Dermis blood vessel endothelial cell (primary cell): ENCODE results near the gene CPT1C. TPM values are rescaled to one million over a fixed set of nuclear protein-coding genes. Genes with fewer than 3 reads are reported as not detected.
"Not testable (repeated sequence)": the region's sequence is repeated elsewhere in the genome, so short reads cannot be mapped to it uniquely, and the experiment has no call there.

Experiments
- DNase-seq: peaks from one replicate; pipeline ENCODE4 v3.0.0; 2010
- total RNA-seq: library from RNA; depleted of rRNA; stranded (reverse); fragments of >200 nt; gene quantifications from 2 replicates; pipeline ENCODE4 v1.2.3, GENCODE V29; 2014

CPT1C gene
- total RNA-seq, 1 donor from 2014 or later, result 19.1 TPM

DNA sequence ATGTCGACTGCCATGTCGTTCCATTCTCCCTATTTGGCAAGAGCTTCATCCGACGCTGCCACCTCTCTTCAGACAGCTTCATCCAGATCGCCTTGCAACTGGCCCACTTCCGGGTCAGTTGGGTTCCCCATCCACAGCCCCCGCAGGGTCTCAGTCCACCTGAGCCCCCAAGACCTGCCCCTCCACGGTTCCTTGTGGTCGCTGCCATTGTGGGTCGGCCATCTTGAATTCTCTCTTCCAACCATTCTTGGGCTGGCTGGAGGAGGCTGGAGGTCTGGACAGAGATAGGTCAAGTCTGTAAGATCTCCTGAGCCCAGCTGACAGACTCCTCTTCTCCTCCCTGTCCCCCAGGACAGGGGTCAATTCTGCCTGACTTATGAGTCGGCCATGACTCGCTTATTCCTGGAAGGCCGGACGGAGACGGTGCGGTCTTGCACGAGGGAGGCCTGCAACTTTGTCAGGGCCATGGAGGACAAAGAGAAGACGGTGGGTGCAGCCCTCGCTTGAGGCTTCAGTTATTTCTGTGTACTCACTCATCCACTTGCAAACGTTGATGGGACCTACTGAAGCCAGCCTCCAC is 19.5 kb downstream of the CPT1C start:
- no peak for DNase-seq

DNA sequence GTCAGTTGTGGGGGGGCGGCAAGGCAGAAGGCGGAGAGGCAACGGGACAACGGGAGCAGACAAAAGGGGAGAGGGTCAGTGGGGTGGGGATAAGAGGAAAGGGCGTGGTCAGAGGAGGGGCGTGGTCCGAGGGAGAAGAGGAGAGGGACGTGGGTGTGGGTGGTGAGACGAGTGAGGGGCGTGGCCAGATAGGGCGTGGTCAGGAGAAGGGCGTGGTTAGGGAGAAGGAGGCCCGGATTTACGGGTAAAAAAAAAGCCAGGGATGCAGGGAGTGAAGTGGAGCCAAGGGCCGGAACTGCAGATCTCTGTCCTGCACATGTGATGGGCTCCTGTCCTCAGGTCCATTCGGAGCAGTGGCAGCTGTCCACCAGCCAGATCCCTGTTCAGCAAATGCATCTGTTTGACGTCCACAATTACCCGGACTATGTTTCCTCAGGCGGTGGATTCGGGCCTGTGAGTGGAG is 21.5 kb downstream of the CPT1C start:
- DNase-seq, result peak; percentile 11

DNA sequence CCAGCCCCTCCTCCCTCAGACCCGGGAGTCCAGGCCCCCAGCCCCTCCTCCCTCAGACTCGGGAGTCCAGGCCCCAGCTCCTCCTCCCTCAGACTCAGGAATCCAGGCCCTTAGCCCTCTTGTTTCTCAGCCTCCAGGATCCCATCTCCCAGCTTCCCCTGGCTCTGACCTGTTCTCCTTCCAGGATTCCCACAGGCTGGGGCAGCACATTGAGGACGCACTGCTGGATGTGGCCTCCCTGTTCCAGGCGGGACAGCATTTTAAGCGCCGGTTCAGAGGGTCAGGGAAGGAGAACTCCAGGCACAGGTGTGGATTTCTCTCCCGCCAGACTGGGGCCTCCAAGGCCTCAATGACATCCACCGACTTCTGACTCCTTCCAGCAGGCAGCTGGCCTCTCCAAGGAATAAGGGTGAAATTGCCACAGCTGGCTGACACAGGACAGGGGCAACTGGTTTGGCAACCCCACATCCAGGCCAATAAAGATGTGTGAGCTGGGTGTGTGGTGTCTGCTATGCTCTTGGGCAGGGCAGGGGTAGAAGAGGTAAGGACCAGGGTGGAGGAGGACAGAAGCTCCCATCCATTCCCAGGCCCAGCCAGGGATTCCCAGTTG is 22.4 kb downstream of the CPT1C start:
- no peak for DNase-seq

DNA sequence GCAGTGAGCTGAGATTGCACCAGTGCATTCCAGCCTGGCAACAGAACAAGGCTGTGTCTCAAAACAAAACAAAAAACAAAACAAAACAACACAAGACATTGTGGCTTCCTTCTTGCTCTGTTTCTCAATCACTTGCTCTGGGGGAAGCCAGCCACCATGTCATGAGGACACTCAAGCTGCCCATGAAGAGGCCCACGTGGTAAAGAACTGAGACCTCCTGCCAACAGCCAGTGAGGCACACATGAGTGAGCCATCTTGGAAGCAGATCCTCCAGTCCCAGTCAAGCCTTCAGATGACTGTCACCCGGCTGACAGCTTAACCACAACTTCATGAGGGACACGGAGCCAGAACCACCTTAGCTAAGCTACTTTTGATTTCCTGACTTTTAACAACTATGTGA is 25.2 kb downstream of the CPT1C start:
- no peak for DNase-seq

DNA sequence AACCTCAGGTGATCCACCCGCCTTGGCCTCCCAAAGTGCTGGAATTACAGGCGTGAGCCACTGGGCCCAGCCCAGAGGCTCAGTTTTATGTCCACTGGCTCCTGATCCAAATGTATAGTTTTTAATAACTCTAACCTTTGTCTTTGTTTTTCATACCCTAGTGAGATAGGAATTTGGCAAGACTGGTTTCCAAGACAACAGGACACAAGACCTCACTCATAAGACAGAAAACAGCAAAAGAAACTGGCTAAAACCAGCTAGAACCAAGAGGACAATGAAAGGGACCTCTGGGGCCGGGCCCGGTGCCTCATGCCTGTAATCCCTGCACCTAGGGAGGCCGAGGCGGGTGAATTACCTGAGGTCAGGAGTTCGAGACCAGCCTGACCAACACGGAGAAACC is 27.6 kb downstream of the CPT1C start:
- peak; percentile 19 for DNase-seq

DNA sequence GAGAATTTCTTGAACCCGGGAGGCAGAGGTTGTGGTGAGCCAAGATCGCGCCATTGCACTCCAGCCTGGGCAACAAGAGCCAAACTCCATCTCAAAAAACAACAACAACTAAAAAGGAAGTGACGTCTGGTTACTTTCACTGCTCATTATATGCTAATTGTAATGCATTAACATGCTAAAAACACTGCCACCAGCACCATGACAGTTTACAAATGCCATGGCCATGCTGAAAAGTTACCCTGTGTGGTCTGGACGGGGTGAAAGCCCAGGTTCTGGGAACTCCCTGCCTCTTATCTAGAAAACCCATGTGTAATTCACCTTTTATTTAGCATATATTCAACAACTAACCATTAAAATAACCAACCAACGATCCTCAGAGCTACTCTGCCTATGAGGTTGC is 28.1 kb downstream of the CPT1C start:
- no peak for DNase-seq

DNA sequence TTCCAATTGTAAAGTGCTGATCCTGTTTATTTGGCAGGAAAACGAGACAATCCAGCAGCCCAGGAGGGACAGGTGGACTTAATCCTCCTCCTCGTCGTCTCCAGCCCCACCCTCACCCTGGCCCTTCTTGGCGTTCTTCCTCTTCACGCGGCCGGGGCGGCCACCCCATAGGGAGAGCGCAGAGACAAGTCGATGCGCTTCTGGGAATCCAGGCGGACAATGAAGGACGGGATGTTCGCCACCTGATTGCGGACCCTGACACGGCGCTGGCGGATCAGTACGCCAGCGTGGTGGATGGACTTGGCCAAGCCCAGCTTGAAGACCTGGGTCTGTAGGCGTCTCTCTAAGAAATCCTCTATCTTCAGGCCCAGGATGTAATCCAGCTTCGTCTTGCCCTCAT is 28.5 kb downstream of the CPT1C start:
- DNase-seq, result not testable (repeated sequence)

DNA sequence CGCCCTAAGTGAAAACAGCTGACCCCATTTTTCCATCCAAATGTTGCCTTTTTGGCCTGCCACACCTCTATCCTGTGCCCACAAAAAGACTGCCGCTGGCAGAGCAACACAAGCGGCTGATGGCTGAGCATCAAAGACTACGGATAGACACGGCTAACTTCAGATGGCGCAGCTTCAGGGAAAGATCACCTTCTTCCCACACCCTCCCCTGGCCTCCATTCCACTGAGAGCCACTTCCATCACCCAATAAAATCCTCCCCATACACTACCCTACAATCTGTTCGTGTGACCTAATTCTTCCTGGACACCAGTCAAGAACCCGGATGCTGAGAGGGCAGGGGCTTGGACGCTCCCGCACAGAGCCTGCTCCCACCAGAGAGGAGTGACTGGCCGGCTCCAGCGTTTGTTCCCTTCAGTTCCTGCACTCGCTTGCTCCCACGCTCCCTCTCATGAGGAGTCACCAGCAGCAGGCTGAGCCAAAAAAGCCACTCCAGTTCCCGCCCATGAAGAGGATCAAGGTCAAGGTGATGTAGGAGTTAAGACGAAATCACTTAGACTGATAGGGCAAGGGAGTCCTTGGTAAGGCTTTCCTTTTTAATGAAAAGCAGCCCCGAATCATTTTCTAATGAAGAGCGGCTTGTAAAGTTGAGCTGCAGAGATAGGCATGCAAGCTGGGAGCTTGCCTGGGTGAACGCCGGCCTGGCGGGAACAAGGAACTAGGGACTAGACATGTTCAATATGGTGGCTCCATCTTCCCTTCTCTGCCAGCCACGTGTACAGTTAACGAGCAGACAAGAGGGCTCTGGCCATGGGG is 36.5 kb downstream of the CPT1C start:
- DNase-seq, result no peak

DNA sequence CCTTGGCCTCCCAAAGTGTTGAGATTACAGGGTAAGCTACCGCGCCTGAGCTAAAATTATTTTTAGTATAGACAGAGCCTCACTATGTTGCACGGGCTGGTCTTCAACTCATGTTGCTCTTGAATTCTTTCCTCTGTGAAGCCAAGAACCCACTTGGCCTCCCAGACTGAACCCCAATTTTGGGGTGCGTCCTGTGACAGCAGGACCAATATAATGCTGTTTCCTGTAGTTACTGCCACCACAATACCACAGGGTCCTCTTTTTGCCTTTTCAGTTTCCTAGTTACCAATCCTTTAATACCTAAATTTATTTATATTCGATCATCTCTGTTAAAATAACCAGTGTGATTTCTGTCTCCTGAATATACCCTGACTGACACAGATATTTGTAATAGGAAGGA is 39.2 kb downstream of the CPT1C start:
- no peak for DNase-seq

DNA sequence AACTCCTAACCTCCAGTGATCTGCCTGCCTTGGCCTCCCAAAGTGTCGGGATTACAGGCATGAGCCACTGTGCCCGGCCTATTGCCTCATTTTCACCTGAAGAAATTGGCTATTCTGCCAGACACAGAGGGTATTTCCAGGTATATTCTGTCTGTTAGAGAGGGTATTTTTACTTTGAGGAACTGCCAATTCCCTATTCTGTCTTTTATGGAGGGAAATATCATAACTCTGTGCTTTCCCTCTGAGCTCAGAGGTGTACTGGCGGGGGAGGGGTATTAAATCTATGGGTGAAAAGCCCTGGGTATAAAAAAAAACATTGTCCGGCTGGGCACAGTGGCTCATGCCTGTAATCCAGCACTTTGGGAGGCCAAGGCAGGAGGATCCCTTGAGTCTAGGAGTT is 47.4 kb downstream of the CPT1C start:
- DNase-seq, result no peak

DNA sequence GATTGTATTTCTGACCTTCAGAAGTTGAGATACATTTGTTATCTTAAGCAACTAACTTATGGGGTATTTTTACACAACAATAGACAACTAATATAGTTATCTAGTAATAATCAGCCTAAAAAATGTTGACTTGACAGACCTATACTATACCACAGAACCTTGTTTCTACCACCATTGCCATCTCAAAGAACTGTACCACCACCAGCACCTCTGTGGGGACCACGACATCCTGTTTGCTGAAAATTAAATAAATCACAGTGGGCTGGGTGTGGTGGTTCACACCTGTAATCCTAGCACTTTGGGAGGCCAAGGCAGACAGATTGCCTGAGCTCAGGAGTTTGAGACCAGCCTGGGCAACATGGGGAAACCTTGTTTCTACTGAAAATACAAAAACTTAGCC is 48.2 kb downstream of the CPT1C start:
- DNase-seq, result no peak

DNA sequence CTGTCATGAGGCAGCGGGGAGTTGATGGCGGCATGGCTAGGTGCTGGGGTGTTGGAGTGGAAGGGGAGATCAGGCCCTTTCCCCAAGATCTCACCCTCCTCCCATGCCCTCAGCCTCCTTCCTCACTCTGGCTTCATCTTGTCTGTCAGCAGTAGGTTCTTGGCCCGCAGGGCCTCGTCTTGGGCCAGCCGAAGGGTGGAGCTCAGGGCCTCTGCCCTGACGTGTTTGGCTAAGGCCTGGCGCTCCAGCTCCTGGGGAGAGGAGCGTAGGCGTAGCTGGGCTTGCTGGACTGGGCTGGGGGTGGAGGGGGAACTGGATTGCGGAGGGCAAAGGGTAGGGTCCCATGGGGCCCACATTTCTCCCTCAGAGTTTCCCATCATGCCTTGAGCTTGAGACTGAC is 49.0 kb downstream of the CPT1C start:
- no peak for DNase-seq

DNA sequence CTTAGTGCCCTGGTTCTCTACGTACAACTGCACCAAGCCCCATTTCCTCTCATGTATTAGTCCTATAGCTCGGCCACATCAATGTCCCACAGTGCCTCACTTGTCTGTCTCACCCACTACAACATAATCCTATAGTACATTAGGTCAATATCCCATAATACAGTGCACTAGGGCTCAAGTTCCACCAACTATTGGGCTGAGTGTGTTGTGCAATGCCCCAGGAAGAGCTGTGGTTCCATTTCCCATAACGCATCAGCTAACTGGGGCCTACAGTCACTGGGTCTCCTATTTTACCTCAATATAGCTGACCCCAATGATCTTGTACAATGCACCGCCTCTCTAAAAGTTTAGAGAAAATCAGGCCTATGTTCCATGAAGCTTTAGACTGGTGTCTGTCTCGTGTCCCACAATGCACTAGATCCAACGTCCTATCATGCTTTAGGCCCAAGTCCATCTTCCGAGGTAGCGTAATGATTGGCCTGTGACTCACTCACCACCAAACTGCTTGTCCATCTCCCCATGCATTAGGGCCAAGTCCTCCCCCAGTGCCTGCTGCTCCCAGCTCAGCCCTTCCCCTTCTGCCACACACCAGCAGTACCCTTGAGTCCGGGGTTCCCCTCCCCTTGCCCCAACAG is 50.4 kb downstream of the CPT1C start:
- DNase-seq, result no peak

DNA sequence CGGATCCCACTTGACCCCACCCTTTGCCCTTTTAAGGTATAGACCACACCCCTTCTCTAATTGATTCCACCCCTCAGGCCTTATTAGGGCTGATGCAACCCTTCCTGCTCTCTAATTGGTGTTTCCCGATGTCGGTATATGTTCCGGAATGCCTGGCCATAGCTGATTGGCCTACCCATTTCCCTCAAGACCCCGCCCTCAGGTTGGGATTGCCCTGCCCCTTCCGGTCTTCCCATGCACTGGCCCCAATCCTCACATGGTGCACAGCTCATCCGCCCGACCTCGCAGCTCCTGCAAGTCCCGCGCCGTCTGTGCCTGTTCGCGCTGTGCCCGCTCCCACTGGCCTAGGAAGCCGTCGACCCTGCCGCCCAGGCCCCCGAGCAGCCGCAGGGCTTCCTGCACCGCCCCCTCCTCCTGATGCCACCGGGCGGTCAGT is 54.0 kb downstream of the CPT1C start:
- no peak for DNase-seq

DNA sequence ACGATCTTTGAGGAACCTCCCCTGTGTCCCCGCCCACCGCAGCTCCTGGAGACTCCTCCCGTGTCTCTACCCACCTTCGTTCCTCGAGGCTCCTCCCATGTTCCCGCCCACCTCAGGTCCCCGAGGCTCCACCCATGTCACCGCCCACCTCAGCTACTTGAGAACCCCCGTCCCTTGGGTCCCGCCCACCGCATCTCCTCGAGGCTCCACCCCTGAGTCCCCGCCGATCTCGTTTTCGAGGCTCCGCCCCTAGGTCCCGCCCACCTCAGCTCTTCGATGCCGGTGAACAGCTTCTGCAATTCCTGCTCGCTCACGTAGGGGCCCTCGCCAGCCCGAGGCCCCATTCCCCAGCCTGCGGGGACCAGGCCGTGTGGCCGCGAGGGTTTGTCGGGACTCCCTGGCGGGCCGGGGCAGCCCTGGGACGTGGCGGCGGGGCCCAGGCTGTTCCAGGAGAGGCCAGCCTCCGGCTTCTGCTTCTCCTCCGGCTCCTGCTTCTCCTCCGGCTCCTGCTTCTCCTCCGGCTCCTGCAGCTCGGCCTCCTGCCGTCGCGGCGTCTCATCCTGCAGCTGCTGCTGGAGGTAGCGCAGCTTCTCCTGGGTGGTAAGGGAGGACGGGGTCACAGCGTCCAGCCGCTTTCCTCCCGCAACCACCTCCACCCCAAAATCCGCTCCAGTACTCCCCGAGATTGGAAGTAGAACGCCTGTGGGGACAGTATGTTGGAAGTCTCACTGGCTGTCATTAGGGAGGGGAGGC is 55.5 kb downstream of the CPT1C start:
- peak; percentile 63 for DNase-seq

DNA sequence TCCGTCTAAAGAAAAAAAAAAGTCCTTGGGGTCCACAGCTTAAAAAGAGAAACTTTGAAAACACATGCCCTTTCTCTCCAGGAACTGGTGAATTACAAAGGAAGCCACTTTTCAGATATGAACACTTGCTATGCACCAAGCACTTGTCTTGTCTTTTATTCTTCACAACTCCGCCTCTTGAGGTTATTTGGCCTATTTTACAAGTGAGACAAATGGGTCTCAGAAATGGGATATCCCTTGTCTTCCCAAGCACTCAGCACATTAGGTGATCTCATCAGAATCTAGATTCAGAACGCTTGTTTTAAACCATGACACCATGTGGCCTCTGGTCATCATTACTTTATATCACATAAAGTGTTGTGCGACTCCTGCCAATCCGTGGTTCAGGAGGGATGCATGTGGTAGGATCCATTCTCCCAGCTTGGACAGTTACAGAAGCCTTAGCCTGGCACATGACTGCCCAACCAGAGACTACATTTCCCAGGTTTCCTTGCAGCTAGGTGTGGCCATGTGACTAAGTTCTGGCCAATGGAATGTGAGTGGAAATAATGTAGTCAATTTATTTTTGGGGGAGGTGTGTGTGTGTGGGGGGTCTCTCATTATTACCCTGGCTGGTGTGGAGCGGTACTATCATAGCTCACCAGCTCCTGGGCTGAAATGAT is 58.3 kb downstream of the CPT1C start:
- peak; percentile 52 for DNase-seq

DNA sequence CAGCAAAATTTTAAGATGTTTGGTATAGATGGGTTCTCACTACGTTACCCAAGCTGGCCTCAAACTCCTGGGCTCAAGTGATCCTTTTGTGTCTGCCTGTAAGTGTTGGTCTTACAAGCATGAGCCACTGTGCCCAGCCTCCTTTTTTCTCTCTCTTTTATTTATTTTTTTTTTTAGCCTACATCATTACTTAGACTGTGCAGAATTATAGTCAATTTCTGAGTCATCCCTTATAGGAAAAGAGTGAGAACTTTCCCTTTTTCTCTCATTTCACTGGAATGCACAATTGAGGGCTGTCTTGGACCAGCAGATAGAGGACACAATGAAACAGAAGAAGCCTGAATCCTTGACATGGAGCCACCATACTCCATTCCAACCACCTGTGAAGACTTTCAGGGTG is 58.9 kb downstream of the CPT1C start:
- no peak for DNase-seq

DNA sequence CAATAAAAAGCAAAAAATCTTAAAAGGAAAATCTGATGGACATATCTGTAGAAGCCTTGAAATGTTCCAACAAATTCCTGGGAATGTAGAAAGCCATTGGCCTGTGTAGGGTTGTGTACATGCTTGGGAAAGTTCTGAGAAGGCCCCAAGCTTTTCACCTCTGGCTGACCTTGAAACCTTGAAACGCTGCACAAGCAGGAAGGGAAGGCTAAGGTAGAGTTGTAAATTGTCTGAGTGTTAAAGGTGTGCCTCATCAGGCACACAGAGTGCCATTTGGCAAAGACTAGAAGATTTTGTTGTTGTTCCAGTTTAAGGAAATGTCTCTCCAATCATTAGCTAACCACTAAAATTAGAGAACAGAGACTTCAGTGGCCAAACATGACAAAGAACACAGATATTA is 61.8 kb downstream of the CPT1C start:
- DNase-seq, result no peak

DNA sequence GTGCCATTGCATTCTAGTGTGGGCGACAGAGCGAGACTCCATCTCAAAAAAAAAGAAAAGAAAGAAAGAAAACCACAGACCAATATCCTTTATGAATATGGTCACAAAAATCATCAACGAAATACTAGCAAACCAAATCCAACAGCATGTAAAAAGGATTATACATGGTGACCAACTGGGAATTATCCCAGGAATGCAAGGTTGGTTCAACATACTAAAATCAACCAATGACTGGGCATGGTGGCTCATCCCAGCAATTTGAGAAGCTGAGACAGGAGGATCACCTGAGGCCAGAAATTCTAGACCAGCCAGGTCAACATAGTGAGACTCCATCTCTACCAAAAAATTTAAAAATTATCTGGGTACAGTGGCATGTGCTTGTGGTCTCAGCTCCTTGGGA is 65.0 kb downstream of the CPT1C start:
- no peak for DNase-seq

DNA sequence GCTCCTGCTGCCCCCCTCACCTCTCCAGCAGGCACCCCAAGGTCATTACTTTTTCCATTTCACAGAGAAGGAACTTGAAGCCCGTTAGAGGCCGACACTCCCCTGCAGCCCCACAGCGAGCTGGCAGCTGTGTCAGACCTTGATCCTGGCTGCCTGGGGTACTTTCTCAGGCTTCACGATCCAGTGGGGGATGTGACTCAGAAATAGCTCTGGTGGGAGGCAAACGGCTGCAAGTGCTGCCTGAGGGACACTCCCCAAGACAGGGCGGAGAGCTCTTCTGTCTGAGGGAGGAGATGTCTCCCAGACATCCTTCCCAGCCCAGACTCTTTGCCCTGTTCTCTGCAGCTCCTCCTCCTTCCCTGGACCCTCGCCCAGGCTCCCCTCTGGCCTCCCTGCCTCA is 67.4 kb downstream of the CPT1C start:
- DNase-seq, result no peak

DNA sequence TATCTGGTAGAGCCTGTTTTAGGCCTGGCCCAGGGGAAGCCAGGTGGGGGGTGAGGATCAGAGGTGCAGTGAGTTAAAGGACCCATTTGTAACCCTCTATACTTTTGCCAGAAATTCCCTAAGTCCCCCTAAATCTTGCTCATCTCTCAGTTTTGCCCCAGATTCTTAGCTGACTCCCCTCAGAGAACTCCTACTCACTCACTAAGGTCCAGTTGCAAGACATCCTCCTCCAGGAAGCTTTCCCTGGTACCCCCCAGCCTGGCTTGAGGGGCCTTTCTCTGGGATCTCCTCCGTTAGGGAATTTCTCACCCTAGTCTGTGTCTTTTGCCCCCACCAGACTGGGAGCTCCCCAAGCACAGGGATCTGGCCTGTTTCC is 70.3 kb downstream of the CPT1C start:
- no peak for DNase-seq

DNA sequence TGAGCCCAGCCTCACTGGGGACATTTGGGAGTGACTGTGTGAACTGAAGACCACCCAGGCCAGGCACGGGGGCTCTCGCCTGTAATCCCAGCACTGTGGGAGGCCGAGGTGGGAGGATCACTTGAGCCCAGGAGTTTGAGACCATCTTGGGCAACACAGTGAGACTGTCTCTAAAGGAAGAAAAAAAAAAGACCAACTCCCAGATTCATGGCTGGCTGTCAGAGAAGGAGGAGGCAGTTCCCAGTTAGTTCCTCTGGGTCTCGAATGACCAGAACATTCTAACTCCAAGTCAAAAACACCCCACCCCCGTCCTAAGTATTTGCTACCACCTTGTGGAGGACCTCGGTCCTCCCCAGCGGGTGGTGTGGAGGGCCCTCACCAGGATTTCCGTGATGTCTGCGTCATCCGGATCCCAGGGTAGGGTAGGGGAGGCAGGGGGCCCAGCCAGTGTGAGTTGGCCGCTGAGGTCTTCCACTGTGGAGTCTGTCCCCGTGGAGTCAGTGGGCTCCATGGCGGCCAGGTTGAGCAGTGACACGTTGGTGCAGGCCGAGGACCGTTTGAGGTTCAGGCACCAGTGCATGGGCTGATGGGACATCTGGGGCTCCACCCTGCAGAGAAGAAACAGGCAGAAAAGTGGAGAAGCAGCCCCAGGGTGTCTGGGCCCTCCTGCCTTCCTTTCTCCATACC is 70.9 kb downstream of the CPT1C start:
- peak; percentile 78 for DNase-seq
